Neural progenitor cell (in vitro differentiated cells): ENCODE data around the gene GPR132. TPM values are rescaled to one million over a fixed set of nuclear protein-coding genes. Genes with fewer than 3 reads are reported as not detected.

Experiments
- DNase-seq: peaks from one replicate; pipeline ENCODE4 v3.0.0-alpha.2; 2016; ENCODE audit warnings: low spot score
- H2AFZ ChIP-seq: fragments of 200-600 bp; sonication (generic); replicated peaks from 2 replicates; pipeline ENCODE4 v1.6.1; 2016; ENCODE audit warnings: antibody characterized with exemption
- H3F3A ChIP-seq: fragments of 200-600 bp; sonication (generic); 2 replicates; pipeline ENCODE4 v1.6.1; 2016; ENCODE audit warnings: antibody characterized with exemption, low read depth
- H3K27ac ChIP-seq: fragments of 200-600 bp; sonication (generic); 2 replicates; pipeline ENCODE4 v1.5.1; 2016; ENCODE audit warnings: mild to moderate bottlenecking
- H3K27me3 ChIP-seq: fragments of 200-600 bp; sonication (generic); 2 replicates; pipeline ENCODE4 v1.6.1; 2016; ENCODE audit warnings: mild to moderate bottlenecking, moderate library complexity
- H3K36me3 ChIP-seq: fragments of 200-600 bp; sonication (generic); 2 replicates; pipeline ENCODE4 v1.5.1; 2016
- H3K4me1 ChIP-seq: fragments of 200-600 bp; sonication (generic); 2 replicates; pipeline ENCODE4 v1.6.1; 2016; ENCODE audit warnings: mixed run types
- H3K4me2 ChIP-seq: fragments of 200-600 bp; sonication (generic); 2 replicates; pipeline ENCODE4 v1.6.1; 2016
- H3K4me3 ChIP-seq: fragments of 200-600 bp; sonication (generic); 2 replicates; pipeline ENCODE4 v1.5.1; 2016
- H3K79me2 ChIP-seq: fragments of 200-600 bp; sonication (generic); 2 replicates; pipeline ENCODE4 v1.6.1; 2016; ENCODE audit warnings: low read depth
- H3K9ac ChIP-seq: fragments of 200-600 bp; sonication (generic); 2 replicates; pipeline ENCODE4 v1.6.1; 2016
- H3K9me3 ChIP-seq: fragments of 200-600 bp; sonication (generic); 2 replicates; pipeline ENCODE4 v1.5.1; 2016; ENCODE audit warnings: low read depth
- H4K20me1 ChIP-seq: fragments of 200-600 bp; sonication (generic); 2 replicates; pipeline ENCODE4 v1.6.1; 2016; ENCODE audit warnings: low read depth
- H3K27ac Mint-ChIP-seq: 3 replicates; pipeline ENCODE4 v1.8.0; 2021; ENCODE audit warnings: mixed read lengths
- H3K27me3 Mint-ChIP-seq: 2 replicates; pipeline ENCODE4 v1.8.0; 2022; ENCODE audit warnings: low read depth, mild to moderate bottlenecking, inconsistent platforms, moderate library complexity, mixed read lengths; ENCODE audit not compliant: insufficient read depth
- H3K36me3 Mint-ChIP-seq: 3 replicates; pipeline ENCODE4 v1.8.0; 2021; ENCODE audit warnings: mixed read lengths
- H3K4me1 Mint-ChIP-seq: 3 replicates; pipeline ENCODE4 v1.8.0; 2021; ENCODE audit warnings: mixed read lengths
- H3K4me3 Mint-ChIP-seq: 3 replicates; pipeline ENCODE4 v1.8.0; 2021; ENCODE audit warnings: mild to moderate bottlenecking, moderate library complexity, mixed read lengths
- H3K9me3 Mint-ChIP-seq: 3 replicates; pipeline ENCODE4 v1.8.0; 2020; ENCODE audit warnings: mixed read lengths
- EZH2 ChIP-seq: fragments of 200-600 bp; sonication (generic); IDR thresholded peaks from 2 replicates; pipeline ENCODE4 v1.6.1; 2017; ENCODE audit warnings: antibody characterized with exemption, mild to moderate bottlenecking, moderate library complexity
- EZH2phosphoT487 ChIP-seq: fragments of 200-600 bp; sonication (generic); IDR thresholded peaks from 2 replicates; pipeline ENCODE4 v1.6.1; 2017; ENCODE audit warnings: antibody characterized with exemption
- total RNA-seq: library from RNA; depleted of rRNA; stranded (reverse); fragments of >200 nt; gene quantifications from 2 replicates; pipeline ENCODE4 v1.2.3, GENCODE V29; 2015; ENCODE audit warnings: low replicate concordance
- TF ChIP-seq, protein P1 (sequence below): fragments of 200-600 bp; sonication (generic); IDR thresholded peaks from 2 replicates; pipeline ENCODE4 v1.5.1; 2017; ENCODE audit warnings: antibody characterized with exemption, mild to moderate bottlenecking

Gene GPR132
- total RNA-seq, 1 donor from 2014 or later, result 0.51 TPM

DNA sequence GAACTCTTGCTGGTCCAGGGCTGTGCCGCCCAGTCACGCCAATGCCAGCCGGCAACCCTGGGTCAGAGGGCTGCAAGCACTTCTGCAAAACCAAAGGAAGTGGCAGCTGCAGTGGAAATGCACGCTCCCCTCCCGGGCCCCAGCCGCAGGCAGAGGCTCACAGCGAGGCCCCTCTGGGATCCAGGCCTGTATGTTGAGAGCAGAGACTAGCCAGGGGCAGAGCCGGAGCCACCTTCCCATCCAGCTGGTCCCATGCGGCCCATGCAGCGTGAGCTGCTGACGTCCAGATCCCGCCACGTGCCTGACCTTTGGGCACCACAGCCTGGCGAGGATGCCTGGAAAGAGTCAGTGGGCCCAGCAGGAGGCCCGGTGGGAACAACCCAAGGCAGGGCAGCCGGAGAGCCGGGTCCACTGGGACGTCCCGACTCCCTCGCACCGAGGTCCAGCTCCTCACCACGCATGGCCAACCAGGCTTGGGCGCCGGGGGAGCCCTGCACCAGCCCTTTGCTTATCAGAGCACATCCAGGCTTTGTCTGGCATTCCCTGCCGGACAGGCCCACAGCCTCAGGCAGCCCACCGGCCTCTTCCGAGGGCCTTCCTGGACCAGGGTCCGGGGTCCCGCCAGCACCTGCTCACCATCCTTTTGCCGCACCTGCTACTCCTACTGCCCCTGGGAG is 4.3 kb downstream of the GPR132 start:
- no peak for TF ChIP-seq EZH2phosphoT487
- TF ChIP-seq EZH2, result no peak
- TF ChIP-seq, protein P1, sequence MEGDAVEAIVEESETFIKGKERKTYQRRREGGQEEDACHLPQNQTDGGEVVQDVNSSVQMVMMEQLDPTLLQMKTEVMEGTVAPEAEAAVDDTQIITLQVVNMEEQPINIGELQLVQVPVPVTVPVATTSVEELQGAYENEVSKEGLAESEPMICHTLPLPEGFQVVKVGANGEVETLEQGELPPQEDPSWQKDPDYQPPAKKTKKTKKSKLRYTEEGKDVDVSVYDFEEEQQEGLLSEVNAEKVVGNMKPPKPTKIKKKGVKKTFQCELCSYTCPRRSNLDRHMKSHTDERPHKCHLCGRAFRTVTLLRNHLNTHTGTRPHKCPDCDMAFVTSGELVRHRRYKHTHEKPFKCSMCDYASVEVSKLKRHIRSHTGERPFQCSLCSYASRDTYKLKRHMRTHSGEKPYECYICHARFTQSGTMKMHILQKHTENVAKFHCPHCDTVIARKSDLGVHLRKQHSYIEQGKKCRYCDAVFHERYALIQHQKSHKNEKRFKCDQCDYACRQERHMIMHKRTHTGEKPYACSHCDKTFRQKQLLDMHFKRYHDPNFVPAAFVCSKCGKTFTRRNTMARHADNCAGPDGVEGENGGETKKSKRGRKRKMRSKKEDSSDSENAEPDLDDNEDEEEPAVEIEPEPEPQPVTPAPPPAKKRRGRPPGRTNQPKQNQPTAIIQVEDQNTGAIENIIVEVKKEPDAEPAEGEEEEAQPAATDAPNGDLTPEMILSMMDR, result no peak
- no peaks in the 10 kb centered on the region for H3K79me2 ChIP-seq

GRCh38 chr14:105059925-105060565 is 5.2 kb downstream of the GPR132 start:
- Mint-ChIP-seq H3K36me3 (no peaks in the 10 kb centered on the region), H3K4me3 (no peak overlapping the region), H3K9me3 (no peaks in the 10 kb centered on the region), H3K4me1 (peaks cover 28% of the 10 kb centered on the region), H3K27me3 (peaks cover 7% of the 10 kb centered on the region), H3K27ac (no peak overlapping the region)
- H3K4me1 ChIP-seq, result peaks cover 24% of the 10 kb centered on the region
- H2AFZ ChIP-seq, result no peak overlapping the region
- no peak overlapping the region for H3K4me2 ChIP-seq
- no peaks in the 10 kb centered on the region for H4K20me1 ChIP-seq
- DNase-seq, result no peak
- H3K36me3 ChIP-seq, result no peaks in the 10 kb centered on the region
- H3K4me3 ChIP-seq, result no peak overlapping the region
- H3K79me2 ChIP-seq, result no peaks in the 10 kb centered on the region
- no peak overlapping the region for H3K27ac ChIP-seq
- H3K27me3 ChIP-seq, result peaks cover 18% of the 10 kb centered on the region
- TF ChIP-seq EZH2phosphoT487 (no peak), EZH2 (no peak)
- TF ChIP-seq, protein P1, result no peak
- H3K9me3 ChIP-seq, result no peaks in the 10 kb centered on the region
- H3K9ac ChIP-seq, result no peak overlapping the region
- peaks cover 6% of the 10 kb centered on the region for H3F3A ChIP-seq

More for the DNA sequence above, 4.3 kb downstream of the GPR132 start:
- no peak overlapping the region for H3K27ac ChIP-seq
- no peaks in the 10 kb centered on the region for H3K36me3 ChIP-seq
- no peak for DNase-seq
- H3F3A ChIP-seq, result peaks cover 6% of the 10 kb centered on the region
- no peak overlapping the region for H2AFZ ChIP-seq
- no peak overlapping the region for H3K9ac ChIP-seq
- Mint-ChIP-seq H3K36me3 (no peaks in the 10 kb centered on the region), H3K27ac (no peak overlapping the region), H3K27me3 (peaks cover 2% of the 10 kb centered on the region), H3K9me3 (no peaks in the 10 kb centered on the region), H3K4me1 (peaks cover 30% of the 10 kb centered on the region), H3K4me3 (no peak overlapping the region)
- H3K9me3 ChIP-seq, result no peaks in the 10 kb centered on the region
- peaks cover 29% of the 10 kb centered on the region for H3K4me1 ChIP-seq
- H3K27me3 ChIP-seq, result peaks cover 9% of the 10 kb centered on the region
- H3K4me2 ChIP-seq, result no peak overlapping the region
- H3K4me3 ChIP-seq, result no peak overlapping the region
- H4K20me1 ChIP-seq, result no peaks in the 10 kb centered on the region

DNA sequence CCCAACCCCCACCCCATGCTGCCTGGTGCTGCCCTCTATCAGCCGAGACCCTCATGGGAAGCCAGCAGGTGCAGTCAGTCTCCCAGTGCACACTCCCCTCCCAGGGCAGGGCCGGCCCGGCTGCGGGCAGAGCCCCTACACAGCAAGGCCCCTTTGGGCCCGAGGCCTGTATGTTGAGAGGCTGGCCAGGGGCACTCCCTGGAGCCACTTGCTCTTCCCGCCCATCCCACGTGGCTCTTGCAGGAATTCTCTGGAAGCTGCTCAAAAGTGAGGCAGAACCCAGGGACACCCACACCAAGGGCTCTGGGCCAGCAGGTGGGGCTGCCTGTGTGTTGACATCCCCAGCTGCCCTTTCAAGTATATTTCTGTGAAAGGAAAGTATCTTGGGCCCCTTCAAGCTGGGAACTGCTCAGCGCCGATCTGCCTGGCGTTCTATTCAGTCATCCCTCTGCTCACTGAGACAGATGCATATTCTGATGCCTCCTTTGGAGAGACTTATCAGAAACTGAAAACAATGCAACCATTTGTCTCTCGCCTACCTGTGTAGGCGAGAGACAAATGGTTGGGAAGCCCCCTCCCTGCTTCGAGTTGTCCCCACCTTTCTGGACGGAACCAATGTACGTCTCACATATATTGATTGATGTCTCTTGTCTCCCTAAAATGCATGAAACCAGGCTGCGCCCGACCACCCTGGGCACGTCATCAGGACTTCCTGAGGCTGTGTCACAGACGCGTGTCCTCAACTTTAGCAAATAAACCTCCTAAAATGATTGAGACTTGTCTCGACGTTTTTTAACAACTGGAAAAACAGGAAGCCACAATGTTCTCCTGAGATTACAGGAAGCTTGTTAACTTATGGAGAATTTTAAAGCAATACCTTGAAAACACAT is 6.0 kb downstream of the GPR132 start:
- Mint-ChIP-seq H3K4me1 (peaks cover 21% of the 10 kb centered on the region), H3K27me3 (peaks cover 8% of the 10 kb centered on the region), H3K36me3 (no peaks in the 10 kb centered on the region), H3K4me3 (peak overlapping the region; percentile 31), H3K9me3 (no peaks in the 10 kb centered on the region), H3K27ac (peak overlapping the region; percentile 84)
- no peak overlapping the region for H3K4me2 ChIP-seq
- no peak overlapping the region for H3K9ac ChIP-seq
- H4K20me1 ChIP-seq, result no peaks in the 10 kb centered on the region
- peaks cover 19% of the 10 kb centered on the region for H3K27me3 ChIP-seq
- H3K9me3 ChIP-seq, result no peaks in the 10 kb centered on the region
- H2AFZ ChIP-seq, result peak overlapping the region; percentile 26
- no peaks in the 10 kb centered on the region for H3K79me2 ChIP-seq
- H3K4me1 ChIP-seq, result peaks cover 18% of the 10 kb centered on the region
- H3K27ac ChIP-seq, result no peak overlapping the region
- DNase-seq, result peak; percentile 38
- H3K36me3 ChIP-seq, result no peaks in the 10 kb centered on the region
- TF ChIP-seq, protein P1, result peak; percentile 17
- no peak for TF ChIP-seq EZH2phosphoT487
- TF ChIP-seq EZH2, result no peak
- peaks cover 6% of the 10 kb centered on the region for H3F3A ChIP-seq
- no peak overlapping the region for H3K4me3 ChIP-seq
